GM04503 (cell line): ENCODE data around the gene GALNT6.

Experiments used
- DNase-seq: peaks from one replicate; pipeline ENCODE4 v3.0.0-alpha.2; 2012; ENCODE audit warnings: low read depth

GALNT6 gene

DNA sequence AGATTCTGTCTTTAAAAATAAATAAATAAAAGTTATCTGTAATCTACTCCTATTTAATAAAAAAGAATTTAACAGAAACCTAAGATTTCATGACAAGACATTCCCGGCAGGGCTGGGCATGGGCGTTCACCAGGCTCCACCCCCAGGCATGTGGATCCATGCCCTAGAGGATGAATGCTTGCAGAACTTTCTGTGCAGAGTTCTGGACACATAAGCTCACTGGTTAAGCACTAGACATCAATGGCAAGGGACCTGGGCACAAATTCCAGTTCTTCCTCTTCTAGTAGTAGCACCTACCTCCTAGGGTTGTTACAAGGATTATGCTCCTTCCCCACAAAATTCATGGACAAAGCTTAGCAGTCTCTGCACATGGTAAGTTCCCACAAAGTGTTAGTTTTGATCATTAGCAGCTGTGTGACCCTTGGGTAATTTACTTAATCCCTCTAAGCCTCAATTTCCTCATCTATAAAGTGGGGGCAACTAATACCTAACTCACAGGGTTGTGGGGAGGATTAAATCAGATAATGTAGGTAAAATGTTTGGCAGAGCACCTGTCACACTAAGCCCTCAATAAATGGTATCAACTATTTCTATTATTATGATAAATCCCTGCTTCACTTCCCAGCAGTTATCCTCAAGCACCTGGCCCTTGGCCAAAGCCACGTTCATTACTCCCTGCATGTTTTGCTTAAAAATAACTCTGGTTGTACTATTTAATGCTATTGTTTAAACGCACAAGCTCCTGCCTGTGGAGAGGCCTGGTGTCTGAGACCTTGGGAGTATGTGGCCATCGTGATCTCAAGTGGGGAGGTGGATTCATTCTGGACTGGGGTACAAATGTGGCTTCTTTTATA, 9.8 kb downstream of the GALNT6 start:
- DNase-seq = no peak

DNA sequence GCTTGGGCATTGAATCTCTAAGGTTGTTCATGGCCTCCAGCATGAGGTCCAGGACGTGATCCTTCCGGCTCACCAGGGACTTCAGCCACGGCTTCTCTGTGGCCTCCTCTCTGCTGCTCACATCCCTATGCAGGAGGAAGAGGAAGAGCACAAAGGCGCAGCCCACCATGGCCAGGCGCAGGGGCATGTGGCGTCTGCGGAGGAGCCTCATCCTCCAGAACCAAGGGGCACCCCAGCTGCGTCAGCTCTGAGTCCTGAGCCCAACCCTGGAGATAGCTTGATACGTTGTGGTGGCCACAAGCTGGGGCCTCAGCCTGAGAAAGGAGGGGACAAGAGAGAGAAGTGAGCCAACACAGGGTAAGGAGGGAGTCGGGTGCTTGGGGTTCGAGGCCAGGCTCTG, 11.6 kb downstream of the GALNT6 start:
- no peak for DNase-seq

DNA sequence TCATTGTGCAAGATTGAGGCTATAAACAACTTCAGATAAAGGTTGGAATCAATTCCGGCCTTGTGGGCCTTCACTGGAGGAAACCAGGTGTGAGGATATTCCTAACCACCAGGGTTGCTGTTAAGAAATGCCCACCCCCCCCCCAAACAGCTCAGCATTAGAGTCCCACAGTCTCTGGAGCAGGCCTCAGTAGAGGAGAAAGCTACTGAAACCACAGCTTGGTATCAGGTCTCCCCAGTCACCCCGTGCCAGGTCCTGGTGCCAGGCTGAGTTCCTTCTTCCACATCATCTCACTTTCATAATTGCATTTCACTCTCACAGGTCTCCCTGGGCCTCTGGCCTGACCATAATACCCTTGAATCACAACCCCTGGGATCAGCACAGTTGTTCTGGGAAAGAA, 12.5 kb downstream of the GALNT6 start:
- DNase-seq = no peak

DNA sequence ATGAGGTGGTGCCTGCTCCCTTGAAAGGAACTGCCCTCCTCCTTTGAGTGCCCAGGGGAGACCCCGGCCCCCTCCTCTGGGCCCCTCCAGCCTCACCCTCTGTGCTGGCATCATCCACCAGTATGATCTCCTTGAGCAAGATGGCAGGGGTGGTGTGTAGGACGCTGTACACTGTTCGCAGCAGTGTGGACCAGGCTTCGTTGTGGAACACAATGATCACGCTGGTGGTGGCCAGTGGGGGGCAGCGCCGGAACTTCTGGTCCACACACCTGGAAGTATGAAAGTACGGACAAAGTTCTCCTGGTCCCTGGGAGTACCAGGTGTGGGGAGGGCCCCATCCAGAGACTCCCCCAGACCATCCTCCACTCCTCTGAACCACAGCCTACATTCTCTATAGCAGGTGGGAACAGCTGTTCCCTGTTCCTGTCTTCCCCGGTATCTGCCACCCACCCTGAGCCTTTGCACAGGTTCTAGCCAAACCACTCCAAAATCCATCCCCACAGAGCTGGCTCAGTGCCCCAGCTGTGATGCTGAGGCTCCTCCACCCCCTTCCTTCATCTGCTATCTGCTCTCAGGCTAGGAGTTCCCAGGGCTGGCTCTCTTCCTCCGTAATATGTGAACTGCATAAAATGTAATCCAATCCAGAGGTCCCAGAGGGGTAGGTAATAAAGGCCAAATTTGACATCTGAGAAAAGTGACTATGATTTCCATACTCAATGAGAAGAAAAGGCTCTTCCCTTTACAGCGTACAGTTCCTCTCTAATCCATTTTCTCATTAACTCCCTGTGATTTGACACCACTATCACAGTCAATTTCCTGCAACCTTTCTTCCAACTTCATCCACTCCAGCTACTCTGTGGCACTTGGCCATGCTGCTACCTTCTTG, 13.9 kb downstream of the GALNT6 start:
- no peak for DNase-seq

DNA sequence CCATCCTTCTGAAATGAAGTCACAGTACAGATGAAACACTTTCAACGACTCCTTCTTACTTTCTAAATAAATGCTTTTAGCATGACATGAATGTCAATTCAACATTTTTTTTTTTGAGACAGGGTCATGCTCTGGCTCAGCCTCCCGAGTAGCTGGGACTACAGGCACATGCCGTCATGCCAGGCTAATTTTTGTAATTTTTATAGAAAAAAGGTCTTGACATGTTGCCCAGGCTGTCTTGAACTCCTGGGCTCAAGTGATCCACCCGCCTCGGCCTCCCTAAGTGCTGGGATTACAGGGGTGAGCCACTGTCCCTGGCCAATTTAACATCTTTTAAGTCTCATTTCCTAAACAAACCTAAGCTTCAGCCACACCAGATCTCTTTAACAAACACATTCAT, 16.4 kb downstream of the GALNT6 start:
- DNase-seq = no peak

DNA sequence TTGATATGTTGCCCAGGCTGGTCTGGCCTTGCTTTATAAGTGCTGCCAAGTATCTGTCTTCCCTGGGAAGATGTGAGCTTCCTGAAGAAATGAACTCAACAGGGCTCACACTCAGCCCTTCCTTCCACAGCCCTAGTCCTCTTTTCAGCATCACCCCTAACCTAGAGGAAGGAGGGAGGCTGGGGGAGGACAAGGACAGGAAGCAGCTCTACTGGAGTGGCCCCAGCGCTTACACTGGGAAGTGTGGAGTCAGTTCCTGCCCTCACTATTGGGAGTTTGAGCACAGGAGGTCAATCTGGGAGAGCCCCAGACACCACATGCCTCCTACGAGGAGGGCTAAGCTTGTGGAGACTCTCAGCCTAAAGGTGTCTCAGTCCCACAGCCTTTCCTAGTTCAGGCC, 16.8 kb downstream of the GALNT6 start:
- no peak for DNase-seq

DNA sequence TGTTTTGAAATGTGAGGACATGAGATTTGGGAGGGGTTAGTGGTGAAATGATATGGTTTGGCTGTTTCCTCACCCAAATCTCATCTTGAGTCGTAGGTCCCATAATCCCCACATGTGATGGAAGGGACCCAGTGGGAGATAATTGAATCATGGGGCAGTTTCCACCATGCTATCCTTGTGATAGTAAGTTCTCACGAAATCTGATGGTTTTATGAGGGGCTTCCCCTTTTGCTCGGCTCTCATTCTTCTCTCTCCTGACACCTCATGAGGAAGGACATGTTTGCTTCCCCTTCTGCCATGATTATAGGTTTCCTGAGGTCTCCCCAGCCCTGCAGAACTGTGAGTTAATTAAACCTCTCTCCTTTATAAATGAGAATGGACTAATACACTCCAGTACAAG, 18.0 kb downstream of the GALNT6 start:
- no peak for DNase-seq

DNA sequence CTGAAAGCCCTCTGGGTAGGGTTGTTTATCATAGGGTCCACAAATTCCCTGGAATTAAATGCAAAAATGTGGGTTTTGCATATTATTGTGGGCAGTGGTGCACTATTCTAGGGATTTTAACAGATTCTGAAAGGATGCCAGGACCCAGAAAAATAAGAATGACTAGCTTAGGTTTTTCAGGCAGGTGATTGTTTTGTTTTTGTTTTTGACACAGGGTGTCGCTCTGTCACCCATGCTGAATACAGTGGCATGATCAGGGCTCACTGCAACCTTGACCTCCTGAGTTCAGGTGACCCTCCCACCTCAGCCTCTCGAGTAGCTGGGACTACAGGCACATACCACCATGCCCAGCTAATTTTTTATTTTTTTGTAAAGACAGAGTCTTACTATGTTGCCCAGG, 19.2 kb downstream of the GALNT6 start:
- no peak for DNase-seq

DNA sequence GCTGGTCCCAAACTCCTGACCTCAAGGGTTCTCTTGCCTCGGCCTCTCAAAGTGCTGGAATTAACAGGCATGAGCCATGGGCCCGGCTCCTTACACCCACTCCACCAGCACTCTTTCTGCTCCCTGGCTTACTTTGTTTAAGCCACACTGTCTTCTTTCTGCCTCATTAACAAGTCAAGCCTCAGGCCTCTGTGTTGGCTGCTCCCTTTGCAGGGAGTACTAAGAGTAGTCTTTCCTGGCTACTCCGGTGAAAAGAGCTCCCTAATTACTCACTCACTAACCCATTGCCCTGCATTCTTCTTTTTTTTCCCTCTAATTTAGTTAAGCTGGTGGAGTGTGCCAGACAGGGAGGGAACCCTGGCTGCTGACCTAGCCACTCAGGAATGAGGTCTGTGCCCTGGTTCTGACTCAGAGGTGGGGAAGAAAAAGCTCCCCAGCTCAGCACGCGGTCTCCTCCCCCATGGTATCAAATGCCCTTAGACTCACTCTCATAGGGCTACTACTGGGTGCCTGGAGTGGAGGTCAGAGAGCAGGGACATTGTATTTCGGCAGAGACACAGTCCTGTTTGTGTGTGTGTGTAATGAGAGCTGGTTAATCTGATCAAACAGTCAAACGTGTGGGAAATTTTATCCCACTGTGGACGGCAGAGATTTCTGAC, 19.8 kb downstream of the GALNT6 start:
- DNase-seq = peak; percentile 89

DNA sequence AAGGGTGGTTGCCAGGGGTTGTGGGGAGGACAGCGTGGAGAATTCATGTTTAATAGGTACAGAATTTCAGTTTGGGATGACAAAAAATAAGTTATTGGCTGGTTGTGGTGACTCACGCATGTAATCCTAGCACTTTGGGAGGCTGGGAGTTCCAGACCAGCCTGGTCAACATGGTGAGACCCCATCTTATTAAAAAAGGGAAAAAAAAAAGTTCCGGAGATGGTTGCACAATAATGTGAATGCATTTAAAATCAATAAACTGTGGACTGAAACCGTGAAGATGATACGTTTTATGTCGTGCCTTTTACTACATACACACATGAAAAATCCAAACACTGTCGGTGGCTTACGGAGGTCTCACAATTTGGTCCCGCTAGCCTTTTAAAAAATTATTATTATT, 20.5 kb downstream of the GALNT6 start:
- DNase-seq = no peak

DNA sequence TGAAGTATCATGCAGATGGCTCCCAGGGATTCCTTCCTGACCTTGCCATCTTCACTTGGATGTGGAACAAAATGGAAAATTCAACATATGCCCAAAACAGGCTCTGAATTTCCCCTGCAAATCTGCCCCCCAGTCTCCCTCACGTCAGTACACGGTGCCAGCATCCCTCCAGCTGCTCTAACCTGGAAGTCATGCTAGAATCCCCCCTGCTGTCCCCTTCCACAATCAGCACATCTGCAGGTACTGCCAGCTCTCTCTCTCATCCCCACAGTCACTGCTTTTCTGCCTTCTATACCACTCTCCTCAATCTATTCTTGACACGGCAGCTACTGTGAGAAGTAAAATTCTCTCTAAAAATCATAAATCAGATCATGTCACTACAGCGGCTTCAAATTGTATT, 21.6 kb downstream of the GALNT6 start:
- DNase-seq = no peak

DNA sequence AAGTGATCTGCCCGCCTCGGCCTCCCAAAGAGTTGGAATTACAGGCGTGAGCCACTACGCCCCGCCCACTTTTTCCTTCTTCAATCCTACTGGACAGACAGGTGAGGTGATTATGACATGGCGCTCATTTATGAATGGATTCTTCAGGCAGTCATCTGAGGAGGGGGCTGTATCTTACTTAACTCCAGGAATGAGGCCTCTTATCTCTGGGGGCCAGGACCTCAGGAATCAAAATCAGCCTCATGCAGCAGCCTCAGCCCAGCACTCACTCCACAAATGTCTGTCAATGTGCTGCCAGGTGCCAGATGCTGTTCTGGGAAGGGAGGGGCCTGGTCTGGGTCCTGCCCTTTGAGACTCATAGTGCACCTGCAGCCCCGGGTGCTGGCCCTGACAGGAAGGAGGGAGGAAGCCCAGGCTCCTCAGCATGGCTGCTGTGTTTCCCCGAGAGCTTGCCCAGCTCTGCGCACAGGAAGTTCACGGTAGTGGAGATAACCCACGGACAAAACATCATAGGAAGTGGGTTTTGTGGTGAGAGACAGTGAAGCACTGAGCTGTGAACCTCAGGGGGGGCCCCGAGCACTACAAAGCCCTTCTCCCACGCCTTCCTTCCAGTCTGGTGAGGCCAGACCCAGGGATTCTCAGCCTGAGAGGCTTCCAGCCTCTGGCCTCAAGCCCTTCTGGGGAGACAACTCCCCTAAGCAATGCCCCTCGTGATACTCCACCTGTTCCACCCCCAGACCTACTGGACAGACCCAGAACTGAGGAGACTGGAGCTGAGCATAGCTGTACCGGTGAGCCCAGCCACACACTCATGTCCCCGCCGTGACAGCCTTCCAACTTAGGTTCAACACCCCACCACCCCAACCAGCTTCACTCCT, 22.3 kb downstream of the GALNT6 start:
- no peak for DNase-seq

DNA sequence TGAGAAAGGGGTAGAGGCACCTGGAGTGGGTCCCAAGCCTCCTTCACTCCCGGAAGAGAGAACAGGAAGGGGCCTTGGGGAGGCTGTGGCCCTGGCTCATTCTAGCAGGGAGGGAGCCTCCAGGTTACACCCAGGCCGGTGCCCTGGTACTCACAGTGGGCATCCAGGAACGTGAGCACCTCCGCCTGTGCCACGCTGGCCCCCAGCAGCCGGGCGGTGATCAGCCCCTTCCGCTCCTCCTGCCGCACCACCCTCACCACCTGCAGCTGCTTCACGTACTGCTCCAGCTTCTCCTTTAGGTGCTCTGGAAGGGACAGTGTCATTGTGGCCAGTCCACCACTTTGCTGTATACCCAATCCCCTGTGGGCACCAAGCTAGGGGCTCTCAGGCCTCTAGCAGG, 25.9 kb downstream of the GALNT6 start:
- DNase-seq = no peak

DNA sequence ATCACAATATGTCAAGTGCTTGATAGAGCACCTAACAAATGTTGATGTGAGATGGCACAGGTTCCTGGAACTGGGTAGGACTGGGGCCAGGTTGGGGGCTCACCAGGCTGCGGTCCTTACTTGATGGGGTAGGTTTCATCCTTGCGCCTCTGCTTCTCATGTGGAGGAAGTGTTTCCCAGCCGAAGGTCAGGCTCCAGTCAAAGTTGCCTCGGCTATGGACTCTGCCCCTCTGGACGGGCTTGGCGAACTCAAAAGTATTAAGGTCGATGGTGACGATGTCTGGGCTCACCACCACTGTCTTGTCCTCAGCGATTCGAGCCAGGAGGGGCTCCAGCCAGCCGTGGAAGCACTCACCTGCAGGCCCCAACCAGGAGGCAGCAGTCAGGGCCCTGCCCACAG, 27.2 kb downstream of the GALNT6 start:
- no peak for DNase-seq

DNA sequence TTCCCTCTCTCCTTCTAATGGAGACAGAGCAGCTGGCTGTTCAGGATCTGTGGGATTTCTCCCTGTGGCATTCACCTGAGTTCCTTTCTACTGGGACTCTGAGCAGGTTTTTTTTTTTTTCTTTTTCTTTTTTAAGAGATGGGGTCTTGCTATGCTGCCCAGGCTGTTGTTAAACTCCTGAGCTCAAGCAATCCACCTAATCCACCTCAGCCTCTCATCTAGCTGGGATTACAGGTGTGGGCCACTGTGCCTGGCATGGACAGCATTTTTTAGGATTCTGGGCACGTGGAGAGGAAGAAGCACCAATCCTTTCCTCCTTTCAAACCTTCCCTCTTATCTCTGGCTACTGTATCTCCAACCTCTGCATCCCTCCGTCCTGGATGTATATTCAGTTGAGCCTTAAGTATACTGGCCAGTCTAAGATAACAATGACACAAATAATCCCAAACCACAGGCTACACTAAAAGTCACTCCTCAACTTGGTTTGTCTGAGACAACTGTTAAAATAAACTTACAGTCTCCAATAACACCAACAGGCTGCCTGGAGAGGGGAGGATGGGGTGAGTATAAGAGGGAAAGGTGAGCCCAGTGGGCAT, 28.4 kb downstream of the GALNT6 start:
- DNase-seq = no peak

DNA sequence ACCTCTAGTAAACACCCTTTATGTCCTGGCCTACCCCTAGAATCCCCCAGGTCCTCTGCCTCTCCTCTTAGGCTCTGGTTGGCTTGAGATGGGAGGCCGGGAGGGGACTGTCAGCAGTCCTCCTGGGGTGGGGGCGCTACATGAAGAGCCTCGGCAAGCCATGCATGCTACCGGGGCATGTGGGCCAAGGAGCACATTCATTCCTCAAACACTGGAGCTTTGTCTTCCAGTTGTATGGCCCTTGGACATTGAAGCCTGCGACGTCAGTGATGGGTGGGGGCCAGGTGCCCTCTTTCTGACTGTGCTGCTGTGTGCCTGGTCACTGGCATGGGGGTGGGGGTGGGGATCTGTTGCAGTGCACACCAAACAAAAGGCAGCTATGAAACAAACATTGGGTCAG, 28.9 kb downstream of the GALNT6 start:
- no peak for DNase-seq

DNA sequence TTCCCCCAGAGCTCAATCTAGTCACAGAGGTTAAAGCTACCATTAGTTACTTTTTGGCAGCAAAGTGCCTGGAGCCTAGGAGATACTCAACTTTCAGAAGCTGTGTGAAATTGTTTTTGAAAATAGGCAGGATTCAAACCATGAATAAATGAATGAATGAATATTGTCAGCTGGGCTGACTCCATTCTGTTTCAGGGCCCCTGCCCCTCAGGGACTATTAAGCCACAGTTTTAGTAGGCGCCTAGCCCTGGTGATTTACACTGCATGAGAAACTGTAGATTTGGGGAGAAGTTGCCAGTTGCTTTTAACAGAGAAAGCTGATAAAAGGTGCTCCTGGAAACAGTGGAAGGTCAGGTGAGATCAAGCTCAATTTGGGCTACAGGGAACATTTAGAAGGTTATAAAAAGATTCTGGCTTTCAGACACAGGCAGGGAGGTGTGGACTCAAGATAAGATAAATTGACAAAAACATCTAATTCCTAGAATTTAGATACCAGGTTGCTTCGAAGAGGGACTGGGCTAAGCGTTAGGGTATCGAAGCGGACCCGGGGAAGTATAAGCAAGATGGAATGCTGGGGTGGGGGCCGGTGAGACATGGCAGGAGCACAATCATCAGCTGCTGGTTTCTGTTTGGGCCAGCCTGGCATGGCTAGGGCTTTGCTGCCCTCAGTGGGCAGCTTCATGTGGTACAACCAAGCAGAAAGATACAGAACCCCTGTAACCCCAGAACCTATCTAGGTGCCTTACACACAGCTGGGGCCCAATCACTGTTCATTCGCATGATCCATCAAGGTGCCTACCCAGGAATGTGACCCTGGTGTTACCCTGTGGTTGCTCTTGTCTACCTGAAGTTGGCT, 29.8 kb downstream of the GALNT6 start:
- no peak for DNase-seq

DNA sequence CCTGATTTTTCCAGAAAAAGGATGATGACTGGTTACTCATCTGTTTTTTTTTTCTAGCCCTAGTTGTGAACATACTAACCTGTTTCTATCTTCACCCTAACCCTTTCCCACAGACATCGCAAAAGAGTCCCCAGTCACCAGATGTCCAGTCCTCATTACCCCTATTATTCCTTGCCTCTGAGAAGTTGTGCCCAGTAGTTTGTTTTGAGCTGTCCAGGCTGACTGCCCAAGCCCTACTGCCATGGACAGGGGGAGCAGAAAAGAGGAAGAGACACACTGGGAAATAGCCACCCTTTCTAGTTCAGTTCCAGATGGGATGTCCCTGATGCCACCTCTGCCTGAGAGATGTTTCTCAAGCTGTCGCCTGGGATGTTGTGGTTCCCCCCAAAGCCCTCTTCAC, 30.9 kb downstream of the GALNT6 start:
- no peak for DNase-seq

DNA sequence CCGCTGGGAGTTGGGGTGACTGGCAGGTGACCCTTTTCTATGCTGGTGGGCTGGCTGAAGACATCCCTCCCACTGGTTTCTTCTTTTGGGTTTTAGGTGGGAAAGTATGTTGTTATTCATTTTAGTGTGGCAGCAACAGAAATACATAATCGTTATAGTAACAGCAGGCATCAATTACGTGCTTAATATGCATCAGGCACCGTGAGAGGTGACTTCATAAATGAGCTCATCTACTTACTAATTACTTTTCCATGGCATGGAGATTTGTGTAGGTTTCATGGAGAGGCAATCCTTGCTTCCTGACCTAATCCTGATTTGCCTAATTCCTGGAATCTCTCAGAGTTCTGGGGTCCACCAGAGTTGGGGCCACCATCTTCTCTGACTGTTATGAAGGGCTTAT, 31.4 kb downstream of the GALNT6 start:
- no peak for DNase-seq

DNA sequence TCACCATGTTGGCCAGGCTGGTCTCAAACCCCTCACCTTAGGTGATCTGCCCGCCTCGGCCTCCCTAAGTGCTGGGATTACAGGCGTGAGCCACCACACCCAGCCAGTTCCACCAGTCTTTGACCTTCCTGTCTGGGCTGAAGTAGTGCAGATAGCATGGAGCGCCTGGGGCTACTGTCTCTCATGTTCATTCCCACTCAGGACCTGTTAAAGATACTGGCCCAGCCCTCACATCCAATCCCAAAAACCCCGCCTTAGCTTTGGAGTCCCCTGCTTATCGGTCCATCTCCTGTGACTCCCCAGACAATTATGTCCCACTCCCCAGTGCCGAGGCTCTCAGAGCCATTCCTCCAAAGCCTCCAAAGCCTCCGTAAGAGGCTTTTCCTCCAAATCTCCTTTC, 32.7 kb downstream of the GALNT6 start:
- no peak for DNase-seq
